ENCODE data around the gene SDC1.
"Not testable (repeated sequence)": the region's sequence is repeated elsewhere in the genome, so short reads cannot be mapped to it uniquely, and the experiment has no call there.

SDC1 gene

GRCh38 chr2:20196053-20196656 lies 28.8 kb downstream of the SDC1 start:
- DNase-seq, result no peak

- no peak for DNase-seq
Observed at GRCh38 chr2:20195431-20196033, 29.4 kb downstream of the SDC1 start.

GRCh38 chr2:20195016-20195411 lies 29.9 kb downstream of the SDC1 start:
- DNase-seq, result not testable (repeated sequence)

- no peak for DNase-seq
Observed at GRCh38 chr2:20194097-20195015, 30.6 kb downstream of the SDC1 start.

DNA sequence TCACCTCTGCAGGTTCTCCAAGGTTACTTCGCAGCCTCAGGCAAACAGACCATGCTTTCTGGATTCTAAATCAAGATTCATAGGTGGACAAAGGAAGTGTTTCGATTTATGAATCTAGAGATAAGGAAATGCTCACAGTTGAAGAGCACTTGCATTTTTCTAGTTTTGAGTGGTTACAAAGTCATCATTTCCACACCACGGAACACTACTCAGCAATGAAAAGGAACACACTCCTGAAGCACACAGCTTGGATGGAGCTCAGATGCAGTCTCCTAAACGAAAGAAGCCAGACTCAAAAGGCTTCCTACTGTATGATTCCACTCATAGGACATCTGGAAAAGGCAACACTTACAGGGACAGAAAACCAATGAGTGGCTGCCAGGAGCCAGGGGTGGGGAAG lies 31.7 kb downstream of the SDC1 start:
- no peak for DNase-seq

GRCh38 chr2:20192781-20193180 lies 32.1 kb downstream of the SDC1 start:
- no peak for DNase-seq

DNA sequence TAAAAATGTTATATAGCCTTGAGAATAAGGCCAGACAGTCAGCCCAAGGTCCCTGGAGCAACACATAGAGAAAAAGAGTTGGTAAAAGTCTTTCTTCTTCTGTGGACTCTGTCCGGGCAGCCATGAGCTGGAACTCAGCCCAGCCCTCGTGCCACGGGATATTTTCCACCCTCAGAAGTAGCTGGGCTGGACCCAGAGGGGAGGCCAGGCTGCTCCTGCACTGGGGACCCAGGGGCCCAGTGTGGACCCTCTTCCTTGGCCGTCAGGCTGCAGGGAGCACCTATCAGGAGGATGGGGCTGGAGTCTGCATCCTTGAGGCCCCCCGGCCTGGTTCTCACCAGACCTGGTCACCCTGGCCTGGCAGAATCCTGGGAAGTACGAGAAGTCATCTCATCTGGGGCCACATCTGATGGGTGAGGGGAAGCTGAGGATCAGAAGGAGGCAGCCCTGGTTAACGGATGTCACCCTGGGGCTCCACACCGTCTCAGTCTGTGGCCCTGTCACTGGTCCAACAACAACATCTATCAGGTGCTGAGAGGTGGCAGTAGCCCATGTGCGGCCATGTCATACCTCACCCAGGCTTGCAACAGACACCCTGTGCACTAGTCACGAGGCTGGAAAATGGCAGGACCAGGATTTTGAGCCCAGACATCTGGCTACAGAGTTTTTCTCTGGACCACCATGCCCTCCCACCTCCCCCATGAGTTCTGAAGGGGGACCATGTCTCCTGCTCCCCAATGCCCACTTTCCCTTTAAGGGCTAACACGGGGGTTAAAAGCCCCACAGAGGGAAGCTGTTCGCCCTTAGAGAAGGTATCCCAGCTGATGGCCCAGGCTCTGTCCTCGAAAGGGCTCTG lies 33.0 kb downstream of the SDC1 start:
- no peak for DNase-seq

DNA sequence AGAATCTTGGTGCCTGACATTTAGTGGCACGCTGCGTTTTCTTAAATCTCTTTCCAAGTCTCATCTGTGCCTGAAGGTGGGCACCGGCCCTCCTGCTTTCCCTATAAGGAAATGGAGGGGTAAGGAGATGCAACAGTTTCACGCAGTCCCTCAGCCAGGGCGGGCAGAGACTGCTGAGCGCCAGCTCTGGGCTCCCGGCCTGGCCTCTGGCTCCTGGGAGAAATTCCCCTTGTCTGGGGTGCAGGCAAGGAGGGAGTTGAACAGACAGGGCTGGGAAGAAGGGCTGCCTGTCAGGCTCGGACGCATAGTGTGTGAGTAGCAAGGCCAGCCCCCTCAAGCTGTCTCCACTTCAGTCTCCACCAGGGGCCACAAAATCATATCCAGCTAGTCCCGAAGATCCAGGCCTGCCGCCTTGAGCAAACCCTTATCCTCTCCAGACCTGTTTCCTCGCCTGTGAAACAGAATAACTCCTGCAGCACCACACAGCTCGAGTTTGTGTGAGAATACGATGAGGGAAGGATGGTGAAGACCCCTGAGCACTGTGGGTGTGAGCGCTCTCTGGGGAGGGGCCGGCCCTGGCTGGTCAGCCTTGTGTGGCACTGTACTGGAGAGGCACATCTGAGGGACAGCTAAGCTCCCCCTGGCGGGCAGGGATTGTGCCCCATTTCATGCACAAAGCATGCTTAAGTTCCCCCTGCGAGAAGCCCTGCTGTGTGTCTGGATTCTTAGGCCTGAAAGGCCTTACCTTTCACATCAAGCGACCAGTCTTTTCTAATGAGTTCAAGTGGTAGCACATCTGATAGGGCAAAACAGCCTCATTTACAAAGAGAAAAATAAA lies 33.8 kb downstream of the SDC1 start:
- no peak for DNase-seq

DNA sequence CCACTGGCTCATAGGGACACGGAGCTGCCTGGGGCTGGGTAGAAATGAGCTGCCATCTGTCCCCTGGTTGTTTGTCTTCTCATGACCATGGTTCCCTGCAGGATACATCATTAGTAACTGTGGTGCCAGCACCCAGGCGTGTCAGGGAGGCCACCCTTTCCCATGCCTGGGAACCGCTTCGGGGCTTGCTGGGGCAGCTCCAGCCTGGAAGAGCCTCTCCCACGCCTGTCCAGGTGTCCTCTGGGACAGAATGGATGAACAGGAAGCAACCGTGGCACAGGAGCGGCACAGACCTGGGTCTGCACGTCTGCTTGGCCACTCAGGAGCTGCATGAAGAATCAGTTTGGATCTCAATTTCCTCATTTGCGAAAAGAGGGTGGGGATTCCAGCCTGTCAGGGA lies 34.8 kb downstream of the SDC1 start:
- DNase-seq, result peak; percentile 42

DNA sequence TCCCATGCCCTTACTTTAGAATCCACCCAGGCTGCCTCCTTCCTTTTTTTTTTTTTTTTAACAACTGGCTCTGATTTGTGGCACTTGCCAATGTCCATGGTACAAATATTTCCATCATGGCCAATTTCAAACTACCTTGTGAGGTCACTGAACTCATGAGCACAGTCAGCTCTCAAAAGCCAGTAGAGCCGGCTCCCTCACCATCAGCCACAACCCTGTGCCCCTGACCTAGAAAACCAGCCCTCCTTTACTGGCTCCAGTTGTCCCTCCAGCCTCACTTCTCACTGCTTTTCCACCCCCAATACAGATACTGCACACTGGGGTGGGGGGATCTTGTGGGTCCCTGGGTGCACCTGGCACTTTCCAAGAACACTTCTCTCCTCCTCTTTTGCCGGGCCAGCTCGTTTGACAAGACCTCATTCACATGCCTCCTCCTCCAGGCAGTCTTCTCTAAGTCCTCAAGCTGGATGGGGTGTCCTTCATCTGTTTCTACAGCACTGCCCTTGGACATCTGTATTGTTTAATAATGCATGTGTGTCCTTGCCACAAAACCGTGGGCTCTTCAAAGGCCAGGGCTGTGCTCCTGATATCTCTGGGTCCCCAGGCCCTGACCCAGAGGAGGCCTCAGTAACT lies 35.5 kb downstream of the SDC1 start:
- no peak for DNase-seq

GRCh38 chr2:20188851-20189250 lies 36.1 kb downstream of the SDC1 start:
- peak; percentile 42 for DNase-seq

- DNase-seq, result no peak
Observed at GRCh38 chr2:20188201-20188600, 36.7 kb downstream of the SDC1 start.

DNA sequence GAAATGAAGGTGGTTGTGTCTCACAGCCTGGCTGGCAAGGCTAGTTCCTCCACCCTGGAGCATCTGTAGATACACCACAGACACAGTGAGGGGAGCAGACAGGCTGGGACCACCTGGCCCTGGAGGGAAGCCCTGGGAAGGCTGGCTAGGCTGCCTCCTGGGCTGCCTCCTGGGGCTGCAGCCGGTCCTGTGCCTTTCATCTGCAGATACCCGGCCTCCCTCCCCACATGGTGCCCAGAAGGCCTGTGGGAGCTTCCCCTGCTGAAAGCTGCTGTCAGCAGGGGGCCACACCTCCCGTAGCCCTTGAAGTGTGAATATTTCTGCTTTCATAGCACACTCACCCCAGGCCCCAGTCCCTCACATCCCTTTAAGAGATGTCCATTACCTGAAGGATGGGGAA lies 37.6 kb downstream of the SDC1 start:
- DNase-seq, result peak; percentile 32

- DNase-seq, result no peak
Observed at GRCh38 chr2:20186855-20187187, 38.1 kb downstream of the SDC1 start.

DNA sequence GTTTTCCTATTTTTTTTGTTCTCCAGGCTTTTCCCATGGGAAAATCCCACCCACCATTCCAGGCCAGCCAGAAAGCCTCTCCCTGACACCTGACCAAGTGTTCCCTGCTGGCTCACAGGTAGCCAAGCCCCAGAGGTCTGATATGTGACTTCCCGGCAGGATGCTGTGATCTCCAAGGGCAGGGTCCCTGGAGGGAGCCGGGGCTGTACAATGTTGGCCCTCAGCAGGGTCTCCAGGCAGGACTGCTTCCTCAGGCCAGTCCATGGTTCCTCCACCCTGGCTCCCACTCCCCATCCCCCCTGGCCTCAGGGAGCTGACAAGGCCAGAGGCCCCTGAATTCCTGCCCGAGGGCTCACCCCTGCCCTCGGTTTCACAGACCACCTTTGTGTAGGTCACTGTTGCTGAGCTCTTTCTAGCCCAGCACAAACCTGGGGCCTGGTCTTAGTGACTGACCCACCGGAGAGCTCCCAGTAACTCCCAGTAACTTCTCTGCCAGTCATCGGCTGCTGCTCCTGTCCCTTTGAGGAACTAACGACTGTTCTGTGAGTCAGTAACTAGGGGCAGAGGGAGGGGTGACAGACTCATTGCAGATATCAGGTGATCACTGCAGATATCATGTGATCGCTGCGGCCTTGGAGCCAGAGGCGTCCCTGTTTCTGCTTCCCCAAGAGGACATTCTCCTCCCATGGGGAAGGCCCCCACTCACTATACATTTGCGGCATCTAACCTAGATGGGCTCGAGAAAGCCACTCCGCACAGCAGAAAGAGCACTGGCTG lies 38.7 kb downstream of the SDC1 start:
- no peak for DNase-seq

- no peak for DNase-seq
Observed at GRCh38 chr2:20185176-20186022, 39.5 kb downstream of the SDC1 start.

GRCh38 chr2:20184067-20184938 lies 40.6 kb downstream of the SDC1 start:
- DNase-seq, result no peak

DNA sequence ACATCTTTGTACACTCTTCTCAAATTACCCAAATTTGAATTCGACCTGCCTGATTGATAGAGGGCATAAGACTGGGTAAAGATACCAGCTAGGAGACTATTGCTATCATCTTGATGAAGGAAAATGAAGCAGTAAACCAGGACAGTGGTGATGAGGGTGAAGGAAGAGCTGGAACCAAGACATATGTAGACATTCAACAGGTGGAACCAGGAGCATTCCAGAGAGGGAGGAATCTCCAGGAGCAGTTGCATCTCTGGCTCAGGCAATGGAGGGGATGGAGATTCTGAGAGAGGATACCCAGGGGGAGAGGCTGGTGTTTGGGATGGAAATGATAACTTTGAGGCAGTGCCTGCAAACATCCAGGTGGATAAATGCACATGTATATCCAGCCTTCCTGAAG lies 41.6 kb downstream of the SDC1 start:
- DNase-seq, result no peak
